ENCODE data around the gene GOLT1A. TPM values are rescaled to one million over a fixed set of nuclear protein-coding genes. Genes with fewer than 3 reads are reported as not detected.

The GOLT1A gene
- total RNA-seq, 4 donors from 2014 or later = 1.1 TPM; not detected in 3

- Histone ChIP-seq H3K9me3 (no peaks in the 10 kb centered on the region), H3K4me1 (peaks cover 0 to under 1% (median 0%) of the 10 kb centered on the region in 3 donors), H3K36me3 (no peaks in the 10 kb centered on the region), H3K27me3 (peaks cover 83% of the 10 kb centered on the region), H3K4me3 (no peak overlapping the region), H3K27ac (no peak overlapping the region)
- 65 to 100% methylated on average over 1 to 7 of the region's 12 CpGs for WGBS, 2 donors (ENCODE audit: low coverage in 1 of 2)
- no peak for TF ChIP-seq POLR2AphosphoS5 (IDR thresholded peaks at IDR 0.05)
- no peak for TF ChIP-seq CTCF (IDR thresholded peaks at IDR 0.05)
- TF ChIP-seq POLR2A (IDR thresholded peaks at IDR 0.05) = no peak
- no peak for TF ChIP-seq EP300 (IDR thresholded peaks at IDR 0.05)
- no peak for ATAC-seq
Measured at GRCh38 chr1:204201348-204202040, 12.3 kb downstream of the GOLT1A start.

GRCh38 chr1:204199579-204199978 is 14.2 kb downstream of the GOLT1A start:
- 74 to 92% methylated on average over 2 to 6 of the region's 9 CpGs for WGBS, 2 donors (ENCODE audit: low coverage in 1 of 2)
- H3K36me3 ChIP-seq = no peaks in the 10 kb centered on the region
- H3K4me1 ChIP-seq = no peaks in the 10 kb centered on the region
- H3K27me3 ChIP-seq = peaks cover 86% of the 10 kb centered on the region
- no peak overlapping the region for H3K4me3 ChIP-seq
- no peak for ATAC-seq
- H3K9me3 ChIP-seq = no peaks in the 10 kb centered on the region
- no peak overlapping the region for H3K27ac ChIP-seq
- TF ChIP-seq CTCF (IDR thresholded peaks at IDR 0.05) (no peak), POLR2AphosphoS5 (IDR thresholded peaks at IDR 0.05) (no peak), EP300 (IDR thresholded peaks at IDR 0.05) (no peak), POLR2A (IDR thresholded peaks at IDR 0.05) (no peak)

DNA sequence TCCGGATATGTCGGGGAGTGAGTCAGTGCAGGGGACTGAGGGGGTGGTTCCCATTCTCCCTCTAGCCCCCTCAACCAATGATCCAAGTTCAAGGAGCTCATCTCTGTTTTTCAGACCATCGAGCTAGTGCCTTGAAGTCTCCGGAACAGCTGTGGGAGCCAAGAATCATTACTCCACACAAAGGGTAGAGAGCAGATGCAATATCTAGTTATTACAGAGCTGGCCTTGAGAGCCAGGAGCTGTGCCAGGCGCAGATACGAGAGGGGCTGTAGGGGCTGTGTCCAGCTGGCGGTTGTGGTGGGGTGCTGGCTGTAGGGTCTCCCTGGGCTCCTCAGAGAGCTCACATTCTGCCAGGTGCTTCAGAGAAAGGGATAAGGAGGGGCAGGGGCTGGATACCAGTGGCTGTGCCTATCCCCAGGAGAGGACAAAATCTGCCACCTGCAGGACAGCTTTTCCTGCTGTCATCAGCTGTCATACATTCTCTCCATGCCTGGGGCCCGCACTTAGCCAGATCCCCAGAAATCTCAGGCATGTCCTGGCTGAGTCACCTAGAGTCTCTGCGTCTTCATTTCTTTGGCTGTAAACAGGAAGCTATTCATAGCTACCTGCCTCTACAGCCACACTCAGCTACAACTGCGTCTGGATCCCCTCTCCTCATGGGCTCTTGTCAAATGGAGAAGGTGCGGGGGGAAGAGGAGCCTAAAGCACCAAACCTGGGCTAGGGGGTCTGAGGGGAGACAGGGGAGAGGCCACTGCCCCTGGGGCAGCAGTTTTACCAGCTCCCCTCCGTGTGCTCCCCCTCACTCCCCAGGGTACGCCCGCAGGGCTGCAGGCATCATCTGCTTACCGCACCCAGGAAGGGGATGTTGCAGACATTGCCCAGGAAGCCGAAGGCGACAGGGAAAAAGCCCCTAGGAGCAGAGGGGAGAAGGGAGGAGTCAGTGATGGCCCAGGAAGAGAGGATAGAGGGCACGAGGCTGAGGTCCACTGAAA is 15.1 kb downstream of the GOLT1A start:
- H3K36me3 ChIP-seq = no peaks in the 10 kb centered on the region

GRCh38 chr1:204197068-204197467 is 16.7 kb downstream of the GOLT1A start:
- no peak overlapping the region for H3K4me3 ChIP-seq

More for the DNA sequence above, 15.1 kb downstream of the GOLT1A start:
- Histone ChIP-seq H3K27me3 (peaks cover 84% of the 10 kb centered on the region), H3K4me1 (no peaks in the 10 kb centered on the region), H3K4me3 (no peak overlapping the region), H3K27ac (no peak overlapping the region), H3K9me3 (no peaks in the 10 kb centered on the region)
- ATAC-seq = no peak
- WGBS, 2 donors (ENCODE audit: low coverage in 1 of 2) = 28 to 52% methylated on average over 2 to 7 of the region's 18 CpGs
- TF ChIP-seq POLR2A (IDR thresholded peaks at IDR 0.05) (no peak), CTCF (IDR thresholded peaks at IDR 0.05) (no peak), POLR2AphosphoS5 (IDR thresholded peaks at IDR 0.05) (no peak), EP300 (IDR thresholded peaks at IDR 0.05) (no peak)

More at GRCh38 chr1:204197068-204197467, 16.7 kb downstream of the GOLT1A start:
- Histone ChIP-seq H3K27me3 (peaks cover 84% of the 10 kb centered on the region), H3K4me1 (no peaks in the 10 kb centered on the region), H3K9me3 (no peaks in the 10 kb centered on the region), H3K36me3 (no peaks in the 10 kb centered on the region), H3K27ac (no peak overlapping the region)
- 76 to 80% methylated on average over 1 to 4 of the region's 5 CpGs for WGBS, 2 donors (ENCODE audit: low coverage in 1 of 2)
- ATAC-seq = no peak
- TF ChIP-seq CTCF (IDR thresholded peaks at IDR 0.05) (no peak), EP300 (IDR thresholded peaks at IDR 0.05) (no peak), POLR2A (IDR thresholded peaks at IDR 0.05) (no peak), POLR2AphosphoS5 (IDR thresholded peaks at IDR 0.05) (no peak)
